B cell (primary cell): ENCODE measurements around the gene AMOTL1.

Experiments
- CTCF ChIP-seq: fragments of 200-600 bp; IDR thresholded peaks from one replicate; pipeline ENCODE4 v1.8.0; 2022; ENCODE audit warnings: antibody characterized with exemption, mild to moderate bottlenecking
- EZH2 ChIP-seq: IDR thresholded peaks from 2 replicates; pipeline ENCODE4 v1.6.1; 2012; ENCODE audit warnings: borderline replicate concordance, low read depth, mild to moderate bottlenecking, moderate library complexity, low read length; ENCODE audit not compliant: insufficient read depth, poor library complexity, severe bottlenecking

GRCh38 chr11:94753630-94754029 is 14.5 kb upstream of the AMOTL1 start:
- TF ChIP-seq CTCF: no peak
- no peak for TF ChIP-seq EZH2
